Adipocyte (in vitro differentiated cells): ENCODE data around the gene OSCP1.

Experiments used
- DNase-seq: peaks from one replicate; pipeline ENCODE4 v3.0.0-alpha.2; 2015; ENCODE audit warnings: low read depth
- H3K27me3 ChIP-seq: replicated peaks from 2 replicates; pipeline ENCODE4 v1.7.0; 2013; ENCODE audit warnings: mild to moderate bottlenecking, low read length, moderate library complexity; ENCODE audit not compliant: control insufficient read depth, insufficient read depth
- H3K36me3 ChIP-seq: 2 replicates; pipeline ENCODE4 v1.7.0; 2013; ENCODE audit warnings: low read length, mild to moderate bottlenecking, moderate library complexity; ENCODE audit not compliant: control insufficient read depth, insufficient read depth, severe bottlenecking
- H3K4me1 ChIP-seq: 2 replicates; pipeline ENCODE4 v1.7.0; 2013; ENCODE audit warnings: mild to moderate bottlenecking, low read length, moderate library complexity; ENCODE audit not compliant: control insufficient read depth, insufficient read depth
- H3K4me3 ChIP-seq: 2 replicates; pipeline ENCODE4 v1.7.0; 2013; ENCODE audit warnings: mild to moderate bottlenecking, low read length, moderate library complexity
- H3K9ac ChIP-seq: 2 replicates; pipeline ENCODE4 v1.7.0; 2013; ENCODE audit warnings: mild to moderate bottlenecking, low read length, moderate library complexity
- H3K9me3 ChIP-seq: 2 replicates; pipeline ENCODE4 v1.7.0; 2013; ENCODE audit warnings: mild to moderate bottlenecking, low read length, moderate library complexity; ENCODE audit not compliant: control insufficient read depth

Gene OSCP1

DNA sequence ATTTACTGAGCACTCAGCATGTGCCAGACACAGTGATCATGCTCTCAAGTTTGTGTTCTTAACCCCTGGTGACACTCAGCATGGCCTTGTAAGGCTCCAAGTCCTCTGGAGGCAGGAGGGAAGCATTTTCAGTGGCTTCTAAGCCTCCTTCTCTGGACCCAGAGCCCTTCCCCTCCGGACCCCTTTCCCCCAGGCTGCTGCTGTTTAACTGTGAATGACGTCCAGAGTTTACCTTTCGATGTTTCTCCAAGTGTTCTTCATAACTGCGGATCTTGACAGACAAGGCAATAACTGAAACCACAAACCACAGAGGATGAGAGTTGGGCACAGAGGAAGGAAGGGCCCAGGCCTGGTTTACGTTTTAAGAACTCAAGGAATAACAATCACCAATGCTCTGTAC, 7.4 kb upstream of the OSCP1 start:
- Histone ChIP-seq H3K4me3 (no peak overlapping the region), H3K4me1 (peaks cover 7% of the 10 kb centered on the region), H3K36me3 (peaks cover 77% of the 10 kb centered on the region), H3K27me3 (no peaks in the 10 kb centered on the region), H3K9ac (no peak overlapping the region), H3K9me3 (no peaks in the 10 kb centered on the region)
- no peak for DNase-seq

DNA sequence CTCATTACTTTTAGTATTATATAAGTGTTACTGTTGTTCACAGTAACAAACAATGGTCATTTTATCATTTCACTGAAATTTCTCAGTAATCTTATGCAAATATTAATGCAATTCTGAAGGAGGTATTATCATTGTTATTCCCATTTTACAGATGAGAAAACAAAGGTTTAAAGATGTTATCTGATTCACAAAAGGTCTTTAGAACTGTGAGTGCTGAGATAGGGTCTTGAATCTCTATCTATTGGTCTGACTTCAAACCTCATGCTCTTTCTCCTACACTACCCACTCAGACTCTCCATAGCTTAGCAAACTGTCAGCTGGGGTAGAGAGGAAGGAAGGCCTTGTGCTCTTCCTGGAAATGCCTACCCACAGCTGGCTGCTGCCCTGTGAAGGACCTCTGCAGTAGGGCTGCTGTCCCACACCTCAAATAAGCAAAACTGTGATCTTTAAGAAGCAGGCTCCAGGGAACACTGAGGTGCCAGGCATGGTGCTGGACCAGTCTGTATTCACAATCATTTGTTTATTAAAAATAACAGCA, 6.2 kb upstream of the OSCP1 start:
- peaks cover 67% of the 10 kb centered on the region for H3K36me3 ChIP-seq
- H3K4me3 ChIP-seq, result no peak overlapping the region
- peaks cover 7% of the 10 kb centered on the region for H3K4me1 ChIP-seq
- no peaks in the 10 kb centered on the region for H3K9me3 ChIP-seq
- no peak for DNase-seq
- no peak overlapping the region for H3K9ac ChIP-seq
- H3K27me3 ChIP-seq, result no peaks in the 10 kb centered on the region

- Histone ChIP-seq H3K27me3 (no peaks in the 10 kb centered on the region), H3K36me3 (peaks cover 57% of the 10 kb centered on the region), H3K4me3 (no peak overlapping the region), H3K9me3 (no peaks in the 10 kb centered on the region), H3K4me1 (peaks cover 10% of the 10 kb centered on the region), H3K9ac (no peak overlapping the region)
- DNase-seq, result no peak
Measured at GRCh38 chr1:36455386-36455785, 5.1 kb upstream of the OSCP1 start.

DNA sequence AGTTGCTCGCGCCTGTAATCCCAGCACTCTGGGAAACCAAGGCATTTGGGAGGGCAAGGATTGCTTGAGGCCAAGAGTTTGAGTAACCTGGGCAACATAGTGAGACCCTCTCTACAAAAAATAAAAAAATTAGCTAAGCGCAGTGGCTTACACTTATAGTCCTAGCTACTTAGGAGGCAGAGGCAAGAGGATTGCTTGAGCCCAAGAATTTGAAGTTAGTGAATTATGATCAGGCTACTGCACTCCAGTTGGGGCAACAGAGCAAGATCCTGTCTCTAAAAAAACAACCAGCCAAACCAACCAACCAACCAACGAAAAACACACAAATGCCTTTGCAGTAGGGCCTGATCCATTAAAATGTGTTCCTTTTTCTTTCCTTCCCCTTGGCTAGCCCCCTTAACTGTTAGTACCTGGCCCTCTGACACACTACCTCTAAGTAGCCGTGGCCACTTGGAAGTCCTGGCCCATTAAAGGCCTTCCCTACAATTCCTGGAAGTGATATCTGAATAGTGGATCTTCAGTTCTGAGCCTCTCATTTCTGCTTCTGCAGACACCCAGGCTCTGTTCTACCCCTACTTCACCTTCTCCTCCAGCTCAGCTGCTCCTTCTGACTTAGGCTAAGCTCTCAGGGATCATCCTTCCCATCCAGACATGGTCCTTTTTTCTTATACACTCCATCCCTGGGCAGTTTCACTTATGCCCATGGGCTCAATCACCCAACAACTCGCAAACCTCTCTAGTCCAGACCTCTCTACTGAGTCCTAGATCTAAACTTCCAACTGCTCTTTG, 3.5 kb upstream of the OSCP1 start:
- H3K9me3 ChIP-seq, result no peaks in the 10 kb centered on the region
- H3K36me3 ChIP-seq, result peaks cover 42% of the 10 kb centered on the region
- H3K4me1 ChIP-seq, result peaks cover 17% of the 10 kb centered on the region
- no peak overlapping the region for H3K4me3 ChIP-seq
- no peak for DNase-seq
- H3K9ac ChIP-seq, result no peak overlapping the region
- H3K27me3 ChIP-seq, result no peaks in the 10 kb centered on the region

- DNase-seq, result no peak
- H3K9me3 ChIP-seq, result no peaks in the 10 kb centered on the region
- H3K9ac ChIP-seq, result no peak overlapping the region
- peaks cover 36% of the 10 kb centered on the region for H3K36me3 ChIP-seq
- H3K4me3 ChIP-seq, result no peak overlapping the region
- H3K4me1 ChIP-seq, result peaks cover 22% of the 10 kb centered on the region
- no peaks in the 10 kb centered on the region for H3K27me3 ChIP-seq
Measured at GRCh38 chr1:36453051-36453450, 2.8 kb upstream of the OSCP1 start.

DNA sequence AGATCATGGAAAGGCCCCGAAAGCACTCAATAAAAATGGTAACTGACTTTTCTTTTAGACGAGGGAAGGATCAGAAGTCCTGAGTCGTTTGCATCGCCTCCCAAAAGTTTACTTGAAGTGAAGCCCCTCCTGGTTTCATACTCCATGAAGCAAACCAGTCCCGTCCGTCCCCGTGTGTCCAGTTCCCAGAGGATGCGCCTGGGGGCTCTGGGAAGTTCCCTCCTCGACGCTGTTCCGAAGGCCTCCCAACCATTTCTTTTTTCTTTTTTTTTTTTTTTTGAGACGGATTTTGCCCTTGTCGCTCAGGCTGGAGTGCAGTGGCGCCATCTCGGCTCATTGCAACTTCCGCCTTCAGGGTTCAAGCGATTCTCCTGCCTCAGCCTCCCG, 661 bp upstream of the OSCP1 start:
- Histone ChIP-seq H3K9ac (peak overlapping the region; percentile 94), H3K4me3 (peak overlapping the region; percentile 91), H3K27me3 (no peaks in the 10 kb centered on the region), H3K36me3 (peaks cover 17% of the 10 kb centered on the region), H3K9me3 (no peaks in the 10 kb centered on the region), H3K4me1 (peaks cover 19% of the 10 kb centered on the region)
- DNase-seq, result no peak

GRCh38 chr1:36448530-36449056, 1.7 kb downstream of the OSCP1 start:
- no peak for DNase-seq
- no peak overlapping the region for H3K4me3 ChIP-seq

GRCh38 chr1:36447450-36447849, 2.8 kb downstream of the OSCP1 start:
- Histone ChIP-seq H3K9ac (no peak overlapping the region), H3K4me3 (no peak overlapping the region), H3K4me1 (peaks cover 32% of the 10 kb centered on the region), H3K27me3 (no peaks in the 10 kb centered on the region), H3K36me3 (no peaks in the 10 kb centered on the region), H3K9me3 (no peaks in the 10 kb centered on the region)
- DNase-seq, result no peak

More at GRCh38 chr1:36448530-36449056, 1.7 kb downstream of the OSCP1 start:
- Histone ChIP-seq H3K9me3 (no peaks in the 10 kb centered on the region), H3K36me3 (no peaks in the 10 kb centered on the region), H3K9ac (no peak overlapping the region), H3K4me1 (peaks cover 23% of the 10 kb centered on the region), H3K27me3 (no peaks in the 10 kb centered on the region)

DNA sequence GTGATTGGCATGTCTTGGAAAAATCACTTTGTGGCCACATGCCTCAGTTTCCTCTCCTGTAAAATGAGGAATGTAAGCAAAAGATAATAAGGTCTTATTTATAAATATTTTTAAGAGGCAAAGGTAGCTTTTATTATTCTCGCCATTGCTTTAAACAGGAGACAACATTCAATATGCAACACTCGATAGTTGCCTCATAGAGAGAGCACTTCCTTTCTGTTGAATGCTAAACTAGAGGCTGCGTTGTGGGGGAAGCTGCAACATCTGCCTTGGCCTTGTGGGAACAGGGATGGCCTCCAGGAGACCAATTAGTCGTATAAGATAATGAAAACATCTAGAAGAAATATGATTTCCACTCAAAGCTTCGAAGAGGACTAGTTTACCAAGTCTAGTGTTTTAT, 3.5 kb downstream of the OSCP1 start:
- Histone ChIP-seq H3K27me3 (no peaks in the 10 kb centered on the region), H3K9ac (no peak overlapping the region), H3K4me1 (peaks cover 38% of the 10 kb centered on the region), H3K36me3 (no peaks in the 10 kb centered on the region), H3K9me3 (no peaks in the 10 kb centered on the region), H3K4me3 (no peak overlapping the region)
- no peak for DNase-seq

DNA sequence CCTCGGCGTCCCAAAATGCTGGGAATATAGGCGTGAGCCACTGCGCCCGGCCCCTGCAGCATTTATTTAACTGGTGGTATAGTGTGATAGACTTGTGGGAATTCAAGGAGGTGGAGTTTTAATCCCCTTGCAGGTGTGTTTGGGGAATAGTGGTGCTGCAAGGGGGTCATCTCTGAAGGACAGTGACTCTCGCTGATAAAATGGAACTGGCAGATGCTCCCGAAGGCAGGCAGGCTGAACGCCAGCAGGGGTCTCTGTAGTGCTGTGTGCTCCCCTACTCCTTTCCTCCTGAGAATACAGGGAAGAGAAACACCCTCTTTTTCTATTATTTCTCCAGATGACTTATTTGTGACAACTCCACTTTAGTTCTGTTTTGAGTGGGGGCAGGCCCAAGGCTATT, 4.0 kb downstream of the OSCP1 start:
- no peaks in the 10 kb centered on the region for H3K27me3 ChIP-seq
- no peaks in the 10 kb centered on the region for H3K9me3 ChIP-seq
- H3K4me1 ChIP-seq, result peaks cover 38% of the 10 kb centered on the region
- no peaks in the 10 kb centered on the region for H3K36me3 ChIP-seq
- no peak overlapping the region for H3K9ac ChIP-seq
- DNase-seq, result no peak
- H3K4me3 ChIP-seq, result no peak overlapping the region

GRCh38 chr1:36443297-36443696, 7.0 kb downstream of the OSCP1 start:
- Histone ChIP-seq H3K27me3 (no peaks in the 10 kb centered on the region), H3K36me3 (peaks cover 5% of the 10 kb centered on the region), H3K4me3 (no peak overlapping the region), H3K4me1 (peaks cover 35% of the 10 kb centered on the region), H3K9ac (no peak overlapping the region), H3K9me3 (no peaks in the 10 kb centered on the region)
- no peak for DNase-seq
